Neural progenitor cell (in vitro differentiated cells): Measurements from ENCODE around the gene SDE2. TPM values are rescaled to one million over a fixed set of nuclear protein-coding genes. Genes with fewer than 3 reads are reported as not detected.

ENCODE experiments used
- DNase-seq: peaks from one replicate; pipeline ENCODE4 v3.0.0-alpha.2; 2016; ENCODE audit warnings: low spot score
- H2AFZ ChIP-seq: fragments of 200-600 bp; sonication (generic); replicated peaks from 2 replicates; pipeline ENCODE4 v1.6.1; 2016; ENCODE audit warnings: antibody characterized with exemption
- H3F3A ChIP-seq: fragments of 200-600 bp; sonication (generic); 2 replicates; pipeline ENCODE4 v1.6.1; 2016; ENCODE audit warnings: antibody characterized with exemption, low read depth
- H3K27ac ChIP-seq: fragments of 200-600 bp; sonication (generic); 2 replicates; pipeline ENCODE4 v1.5.1; 2016; ENCODE audit warnings: mild to moderate bottlenecking
- H3K27me3 ChIP-seq: fragments of 200-600 bp; sonication (generic); 2 replicates; pipeline ENCODE4 v1.6.1; 2016; ENCODE audit warnings: mild to moderate bottlenecking, moderate library complexity
- H3K36me3 ChIP-seq: fragments of 200-600 bp; sonication (generic); 2 replicates; pipeline ENCODE4 v1.5.1; 2016
- H3K4me1 ChIP-seq: fragments of 200-600 bp; sonication (generic); 2 replicates; pipeline ENCODE4 v1.6.1; 2016; ENCODE audit warnings: mixed run types
- H3K4me2 ChIP-seq: fragments of 200-600 bp; sonication (generic); 2 replicates; pipeline ENCODE4 v1.6.1; 2016
- H3K4me3 ChIP-seq: fragments of 200-600 bp; sonication (generic); 2 replicates; pipeline ENCODE4 v1.5.1; 2016
- H3K79me2 ChIP-seq: fragments of 200-600 bp; sonication (generic); 2 replicates; pipeline ENCODE4 v1.6.1; 2016; ENCODE audit warnings: low read depth
- H3K9ac ChIP-seq: fragments of 200-600 bp; sonication (generic); 2 replicates; pipeline ENCODE4 v1.6.1; 2016
- H3K9me3 ChIP-seq: fragments of 200-600 bp; sonication (generic); 2 replicates; pipeline ENCODE4 v1.5.1; 2016; ENCODE audit warnings: low read depth
- H4K20me1 ChIP-seq: fragments of 200-600 bp; sonication (generic); 2 replicates; pipeline ENCODE4 v1.6.1; 2016; ENCODE audit warnings: low read depth
- H3K27ac Mint-ChIP-seq: 3 replicates; pipeline ENCODE4 v1.8.0; 2021; ENCODE audit warnings: mixed read lengths
- H3K27me3 Mint-ChIP-seq: 2 replicates; pipeline ENCODE4 v1.8.0; 2022; ENCODE audit warnings: low read depth, mild to moderate bottlenecking, inconsistent platforms, moderate library complexity, mixed read lengths; ENCODE audit not compliant: insufficient read depth
- H3K36me3 Mint-ChIP-seq: 3 replicates; pipeline ENCODE4 v1.8.0; 2021; ENCODE audit warnings: mixed read lengths
- H3K4me1 Mint-ChIP-seq: 3 replicates; pipeline ENCODE4 v1.8.0; 2021; ENCODE audit warnings: mixed read lengths
- H3K4me3 Mint-ChIP-seq: 3 replicates; pipeline ENCODE4 v1.8.0; 2021; ENCODE audit warnings: mild to moderate bottlenecking, moderate library complexity, mixed read lengths
- H3K9me3 Mint-ChIP-seq: 3 replicates; pipeline ENCODE4 v1.8.0; 2020; ENCODE audit warnings: mixed read lengths
- EZH2 ChIP-seq: fragments of 200-600 bp; sonication (generic); IDR thresholded peaks from 2 replicates; pipeline ENCODE4 v1.6.1; 2017; ENCODE audit warnings: antibody characterized with exemption, mild to moderate bottlenecking, moderate library complexity
- EZH2phosphoT487 ChIP-seq: fragments of 200-600 bp; sonication (generic); IDR thresholded peaks from 2 replicates; pipeline ENCODE4 v1.6.1; 2017; ENCODE audit warnings: antibody characterized with exemption
- total RNA-seq: library from RNA; depleted of rRNA; stranded (reverse); fragments of >200 nt; gene quantifications from 2 replicates; pipeline ENCODE4 v1.2.3, GENCODE V29; 2015; ENCODE audit warnings: low replicate concordance
- TF ChIP-seq, protein P1 (sequence below): fragments of 200-600 bp; sonication (generic); IDR thresholded peaks from 2 replicates; pipeline ENCODE4 v1.5.1; 2017; ENCODE audit warnings: antibody characterized with exemption, mild to moderate bottlenecking

SDE2 gene
- total RNA-seq, 1 donor from 2014 or later, result 29.2 TPM

DNA sequence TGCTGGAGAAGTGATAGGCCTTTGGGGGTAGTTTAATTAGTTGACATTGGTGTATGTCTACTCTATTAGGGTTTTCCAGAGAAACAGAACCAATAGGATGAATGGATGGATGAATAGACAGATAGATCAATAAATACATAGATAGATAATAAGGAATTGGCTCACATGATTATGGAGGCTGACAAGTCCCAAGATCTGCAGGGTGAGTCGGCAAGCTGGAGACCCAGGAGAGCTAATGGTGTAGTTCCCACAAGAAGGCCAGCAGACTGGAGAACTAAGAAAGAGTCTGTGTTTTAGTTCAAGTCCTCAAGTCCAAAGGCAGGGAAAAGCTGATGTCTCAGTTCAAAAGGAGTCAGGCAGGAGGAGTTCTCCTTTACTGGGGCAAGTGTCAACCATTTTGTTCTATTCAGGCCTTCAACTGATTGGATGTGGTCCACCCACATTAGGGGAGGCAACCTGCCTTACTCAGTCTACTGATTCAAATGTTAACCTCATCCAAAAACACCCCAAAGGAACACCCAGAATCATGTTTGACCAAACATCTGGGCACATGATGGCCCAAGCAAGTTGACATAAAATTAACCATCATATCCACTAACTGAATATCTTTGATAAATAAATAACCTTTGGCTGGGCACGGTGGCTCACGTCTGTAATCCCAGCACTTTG is 4.5 kb upstream of the SDE2 start:
- H3K27ac ChIP-seq, result no peak overlapping the region
- H2AFZ ChIP-seq, result peak overlapping the region; percentile 80
- H3K36me3 Mint-ChIP-seq, result no peaks in the 10 kb centered on the region
- H3F3A ChIP-seq, result peaks cover 24% of the 10 kb centered on the region
- peaks cover 3% of the 10 kb centered on the region for H3K27me3 Mint-ChIP-seq
- no peaks in the 10 kb centered on the region for H3K9me3 ChIP-seq
- H3K27ac Mint-ChIP-seq, result no peak overlapping the region
- H3K4me3 ChIP-seq, result no peak overlapping the region
- no peaks in the 10 kb centered on the region for H4K20me1 ChIP-seq
- no peak overlapping the region for H3K9ac ChIP-seq
- peaks cover 5% of the 10 kb centered on the region for H3K79me2 ChIP-seq
- H3K4me2 ChIP-seq, result no peak overlapping the region
- no peaks in the 10 kb centered on the region for H3K9me3 Mint-ChIP-seq
- no peak overlapping the region for H3K4me3 Mint-ChIP-seq
- H3K27me3 ChIP-seq, result no peaks in the 10 kb centered on the region
- no peak for TF ChIP-seq EZH2phosphoT487
- TF ChIP-seq EZH2, result no peak
- TF ChIP-seq, protein P1, sequence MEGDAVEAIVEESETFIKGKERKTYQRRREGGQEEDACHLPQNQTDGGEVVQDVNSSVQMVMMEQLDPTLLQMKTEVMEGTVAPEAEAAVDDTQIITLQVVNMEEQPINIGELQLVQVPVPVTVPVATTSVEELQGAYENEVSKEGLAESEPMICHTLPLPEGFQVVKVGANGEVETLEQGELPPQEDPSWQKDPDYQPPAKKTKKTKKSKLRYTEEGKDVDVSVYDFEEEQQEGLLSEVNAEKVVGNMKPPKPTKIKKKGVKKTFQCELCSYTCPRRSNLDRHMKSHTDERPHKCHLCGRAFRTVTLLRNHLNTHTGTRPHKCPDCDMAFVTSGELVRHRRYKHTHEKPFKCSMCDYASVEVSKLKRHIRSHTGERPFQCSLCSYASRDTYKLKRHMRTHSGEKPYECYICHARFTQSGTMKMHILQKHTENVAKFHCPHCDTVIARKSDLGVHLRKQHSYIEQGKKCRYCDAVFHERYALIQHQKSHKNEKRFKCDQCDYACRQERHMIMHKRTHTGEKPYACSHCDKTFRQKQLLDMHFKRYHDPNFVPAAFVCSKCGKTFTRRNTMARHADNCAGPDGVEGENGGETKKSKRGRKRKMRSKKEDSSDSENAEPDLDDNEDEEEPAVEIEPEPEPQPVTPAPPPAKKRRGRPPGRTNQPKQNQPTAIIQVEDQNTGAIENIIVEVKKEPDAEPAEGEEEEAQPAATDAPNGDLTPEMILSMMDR, result no peak
- H3K4me1 Mint-ChIP-seq, result peaks cover 27% of the 10 kb centered on the region
- H3K4me1 ChIP-seq, result peaks cover 22% of the 10 kb centered on the region
- H3K36me3 ChIP-seq, result no peaks in the 10 kb centered on the region
- no peak for DNase-seq

DNA sequence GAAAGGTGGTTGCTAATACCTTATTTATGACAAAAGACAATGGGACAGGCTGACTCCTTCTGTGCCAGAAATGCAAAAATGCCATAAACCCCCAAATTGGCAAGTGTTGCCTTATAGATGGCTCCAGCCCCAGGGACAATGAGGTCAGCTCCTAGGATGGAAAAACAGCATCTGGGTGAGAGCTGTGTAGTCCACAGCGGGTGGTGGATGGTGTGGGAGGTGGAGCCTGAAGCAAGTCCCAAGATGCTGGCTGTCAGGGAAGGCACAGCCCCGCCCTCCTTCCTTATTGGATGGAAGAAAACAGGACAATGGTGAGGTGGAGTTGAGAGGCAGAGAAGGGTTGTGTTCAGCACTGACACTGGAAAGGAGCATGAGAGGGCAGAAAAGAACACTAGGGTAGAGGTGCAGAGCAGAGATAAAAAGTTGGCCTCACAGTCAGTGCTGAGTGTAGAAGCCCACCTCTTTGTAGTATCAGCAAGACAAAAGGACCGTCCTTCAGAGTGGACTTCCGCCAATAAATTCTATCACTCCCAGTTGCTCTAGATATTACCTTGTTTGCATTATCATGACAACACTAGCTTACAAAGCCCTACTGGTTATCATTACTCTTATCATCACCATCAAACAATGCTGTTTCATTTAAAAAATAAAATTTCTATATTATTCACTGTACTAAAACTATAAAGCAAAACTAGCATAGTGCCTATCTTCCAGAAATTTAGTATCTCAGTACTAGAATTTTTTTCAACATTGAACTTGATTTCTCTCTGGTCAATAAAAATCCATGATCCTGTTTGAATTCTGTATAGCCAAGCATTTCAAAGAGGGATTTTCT is 3.7 kb upstream of the SDE2 start:
- Histone ChIP-seq H3F3A (peaks cover 24% of the 10 kb centered on the region), H3K36me3 (no peaks in the 10 kb centered on the region), H3K4me2 (peak overlapping the region; percentile 61), H3K79me2 (peaks cover 12% of the 10 kb centered on the region), H4K20me1 (no peaks in the 10 kb centered on the region), H3K27me3 (no peaks in the 10 kb centered on the region), H3K4me1 (peaks cover 27% of the 10 kb centered on the region), H3K9me3 (no peaks in the 10 kb centered on the region), H2AFZ (peak overlapping the region; percentile 80), H3K27ac (no peak overlapping the region), H3K4me3 (no peak overlapping the region), H3K9ac (no peak overlapping the region)
- TF ChIP-seq EZH2phosphoT487 (no peak), EZH2 (no peak)
- TF ChIP-seq, protein P1, result no peak
- Mint-ChIP-seq H3K9me3 (no peaks in the 10 kb centered on the region), H3K36me3 (no peaks in the 10 kb centered on the region), H3K4me3 (no peak overlapping the region), H3K4me1 (peaks cover 32% of the 10 kb centered on the region), H3K27ac (peak overlapping the region; percentile 2), H3K27me3 (peaks cover 3% of the 10 kb centered on the region)
- DNase-seq, result peak; percentile 91

DNA sequence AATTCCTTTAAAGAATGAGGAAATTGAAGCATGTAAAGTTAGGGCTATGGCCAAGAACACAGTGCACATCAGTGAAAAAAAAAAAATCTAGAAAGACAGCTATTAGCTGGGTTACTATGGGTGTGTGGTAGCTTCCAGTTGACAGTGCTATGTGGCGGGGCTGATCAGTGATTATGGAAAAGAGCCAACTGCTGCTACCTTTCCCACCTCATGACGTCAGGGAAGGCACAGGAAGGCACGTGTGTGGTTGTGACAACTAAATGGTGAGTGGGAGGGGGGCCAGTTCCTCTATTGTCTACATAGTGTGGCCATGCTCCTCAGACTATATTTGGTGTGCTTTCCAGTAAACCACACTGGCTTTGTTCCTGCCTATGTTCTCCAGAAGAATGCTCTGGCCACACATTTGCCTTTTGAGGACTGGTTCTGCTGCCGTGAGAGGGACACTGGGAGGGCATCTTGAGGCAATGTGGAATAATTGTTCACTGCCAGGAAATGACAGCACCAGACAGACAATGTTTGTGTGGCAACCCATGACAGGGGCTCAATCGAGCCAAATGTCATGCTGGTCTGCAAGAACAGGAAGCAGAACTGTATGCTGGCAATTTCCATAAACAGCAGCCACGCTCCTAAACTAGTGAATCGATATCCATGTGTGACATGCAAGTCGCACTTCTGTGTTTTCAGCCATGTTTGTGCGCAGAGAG is 3.0 kb upstream of the SDE2 start:
- H3K27me3 ChIP-seq, result no peaks in the 10 kb centered on the region
- Mint-ChIP-seq H3K4me3 (no peak overlapping the region), H3K27me3 (peaks cover 3% of the 10 kb centered on the region), H3K36me3 (no peaks in the 10 kb centered on the region), H3K4me1 (peaks cover 35% of the 10 kb centered on the region), H3K9me3 (no peaks in the 10 kb centered on the region), H3K27ac (peak overlapping the region; percentile 0)
- peaks cover 20% of the 10 kb centered on the region for H3K79me2 ChIP-seq
- H3F3A ChIP-seq, result peaks cover 24% of the 10 kb centered on the region
- H3K4me1 ChIP-seq, result peaks cover 27% of the 10 kb centered on the region
- no peaks in the 10 kb centered on the region for H3K9me3 ChIP-seq
- peak overlapping the region; percentile 80 for H2AFZ ChIP-seq
- H3K4me3 ChIP-seq, result no peak overlapping the region
- no peak overlapping the region for H3K9ac ChIP-seq
- peak overlapping the region; percentile 61 for H3K4me2 ChIP-seq
- TF ChIP-seq EZH2phosphoT487, result no peak
- TF ChIP-seq, protein P1, result no peak
- TF ChIP-seq EZH2, result no peak
- H3K27ac ChIP-seq, result no peak overlapping the region
- no peak for DNase-seq
- no peaks in the 10 kb centered on the region for H3K36me3 ChIP-seq
- H4K20me1 ChIP-seq, result no peaks in the 10 kb centered on the region
